Subcutaneous adipose tissue (tissue), 4 donors: ENCODE data around the gene TMEM108. TPM values are rescaled to one million over a fixed set of nuclear protein-coding genes. Genes with fewer than 3 reads are reported as not detected.

ENCODE experiments used
- total RNA-seq, 4 donors: library from RNA; depleted of rRNA; stranded (reverse); fragments of >200 nt; gene quantifications; one replicate each; pipeline ENCODE4 v1.1.0, GENCODE V29; 2016
- TF ChIP-seq, protein P1 (sequence below): fragments of 450-650 bp; IDR thresholded peaks from one replicate; pipeline ENCODE4 v1.5.1; 2016; ENCODE audit warnings: low read depth, mild to moderate bottlenecking, control low read depth, antibody characterized with exemption, moderate library complexity

The TMEM108 gene
- total RNA-seq, 4 donors from 2014 or later: 0.66 to 1.0 (median 0.75) TPM; not detected in 1

GRCh38 chr3:133443649-133444422, 405.6 kb downstream of the TMEM108 start:
- TF ChIP-seq, protein P1, sequence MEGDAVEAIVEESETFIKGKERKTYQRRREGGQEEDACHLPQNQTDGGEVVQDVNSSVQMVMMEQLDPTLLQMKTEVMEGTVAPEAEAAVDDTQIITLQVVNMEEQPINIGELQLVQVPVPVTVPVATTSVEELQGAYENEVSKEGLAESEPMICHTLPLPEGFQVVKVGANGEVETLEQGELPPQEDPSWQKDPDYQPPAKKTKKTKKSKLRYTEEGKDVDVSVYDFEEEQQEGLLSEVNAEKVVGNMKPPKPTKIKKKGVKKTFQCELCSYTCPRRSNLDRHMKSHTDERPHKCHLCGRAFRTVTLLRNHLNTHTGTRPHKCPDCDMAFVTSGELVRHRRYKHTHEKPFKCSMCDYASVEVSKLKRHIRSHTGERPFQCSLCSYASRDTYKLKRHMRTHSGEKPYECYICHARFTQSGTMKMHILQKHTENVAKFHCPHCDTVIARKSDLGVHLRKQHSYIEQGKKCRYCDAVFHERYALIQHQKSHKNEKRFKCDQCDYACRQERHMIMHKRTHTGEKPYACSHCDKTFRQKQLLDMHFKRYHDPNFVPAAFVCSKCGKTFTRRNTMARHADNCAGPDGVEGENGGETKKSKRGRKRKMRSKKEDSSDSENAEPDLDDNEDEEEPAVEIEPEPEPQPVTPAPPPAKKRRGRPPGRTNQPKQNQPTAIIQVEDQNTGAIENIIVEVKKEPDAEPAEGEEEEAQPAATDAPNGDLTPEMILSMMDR: no peak

DNA sequence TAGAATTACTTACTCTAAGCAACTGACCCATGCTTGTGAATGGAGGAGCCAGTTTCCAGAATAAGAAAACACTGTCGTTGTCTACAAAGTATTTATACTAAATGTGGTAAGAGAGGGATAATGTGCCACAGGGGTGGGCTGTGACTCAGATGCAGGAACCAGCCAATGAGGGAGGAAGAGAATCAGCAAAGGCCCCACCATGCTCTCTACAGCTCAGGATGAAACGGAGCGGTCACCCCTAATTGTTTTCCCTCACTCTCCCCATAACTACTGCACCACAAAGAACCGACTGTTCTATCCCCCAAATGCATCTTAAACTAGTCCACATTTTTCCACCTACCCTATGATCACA, 406.2 kb downstream of the TMEM108 start:
- TF ChIP-seq, protein P1: no peak

- TF ChIP-seq, protein P1: no peak
Observed at GRCh38 chr3:133445108-133445507, 406.9 kb downstream of the TMEM108 start.
